ENCODE results near the gene ARHGAP15. TPM values are rescaled to one million over a fixed set of nuclear protein-coding genes. Genes with fewer than 3 reads are reported as not detected.

The ARHGAP15 gene
- total and polyA plus RNA-seq, 8 donors: 0.69 to 5.2 (median 1.5) TPM

DNA sequence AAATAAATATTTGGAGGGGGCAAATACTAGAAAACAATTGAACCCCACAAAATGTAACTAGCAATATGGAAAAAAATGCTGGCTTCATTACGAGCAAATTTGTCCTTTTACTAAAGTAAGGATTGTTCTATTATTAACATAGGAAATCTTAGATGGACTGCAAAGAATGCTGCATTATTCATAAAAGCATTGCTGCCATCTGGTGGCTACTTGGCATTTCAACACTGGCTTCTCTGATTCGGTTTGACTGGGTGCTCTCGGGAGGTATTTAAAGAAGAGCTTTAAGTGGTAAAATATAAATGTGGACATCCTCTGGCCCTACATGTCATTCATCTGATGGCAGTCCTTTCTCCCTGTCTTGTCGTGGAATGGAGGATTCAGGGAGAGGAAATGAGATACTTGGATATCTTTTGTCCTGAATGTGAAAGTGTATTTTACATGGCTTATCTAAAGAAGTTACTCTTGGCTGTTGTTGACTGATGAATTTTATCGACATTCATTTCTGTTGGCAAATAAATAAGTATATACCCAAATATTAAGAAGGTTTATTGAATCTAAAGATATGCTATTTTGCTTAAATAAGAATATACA is 130.2 kb downstream of the ARHGAP15 start:
- Histone ChIP-seq H3K4me1 (no peaks in the 10 kb centered on the region), H3K4me3 (no peak overlapping the region), H3K9me3 (no peaks in the 10 kb centered on the region), H3K36me3 (no peaks in the 10 kb centered on the region), H3K27ac (no peak overlapping the region), H3K27me3 (no peaks in the 10 kb centered on the region)
- WGBS, 2 donors: 0 to 1% methylated on average over 5 of the region's 5 CpGs
- TF ChIP-seq CTCF (IDR thresholded peaks at IDR 0.05): peak; percentile 26 to 65 (median 54)
- intact Hi-C loops (cut with DNase I): no loop called here
- ATAC-seq (peak; percentile 60 to 82 (median 78)), FAIRE-seq (peak; percentile 93), DNase-seq (peak in 4 of 6 donors; percentile 22 to 59 (median 27))

DNA sequence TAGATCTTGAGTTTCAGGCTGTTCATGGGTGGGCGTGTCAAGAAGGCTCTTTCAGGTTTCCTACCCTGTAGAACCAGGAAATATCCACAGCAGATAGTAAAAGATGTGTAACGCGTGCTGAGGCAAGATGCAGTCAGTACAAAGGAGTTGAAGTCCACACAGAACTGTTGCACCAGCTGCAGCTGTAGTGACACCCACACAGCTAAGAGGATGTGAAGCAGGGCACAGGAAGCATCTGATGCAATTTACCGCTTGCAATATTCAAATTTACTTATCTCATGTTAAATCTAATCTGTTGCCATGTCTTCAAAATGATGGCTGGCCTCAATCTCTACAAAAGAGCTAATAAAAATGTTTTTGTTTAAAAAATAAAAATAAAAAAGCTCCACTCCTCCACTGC is 132.8 kb downstream of the ARHGAP15 start:
- WGBS, 2 donors: 76 to 77% methylated on average over 4 of the region's 4 CpGs

GRCh38 chr2:143262389-143262788 is 133.2 kb downstream of the ARHGAP15 start:
- WGBS, 2 donors: 77 to 85% methylated on average over 4 of the region's 4 CpGs
- Histone ChIP-seq H3K4me3 (no peak overlapping the region), H3K27me3 (no peaks in the 10 kb centered on the region), H3K9me3 (no peaks in the 10 kb centered on the region), H3K36me3 (no peaks in the 10 kb centered on the region), H3K27ac (no peak overlapping the region), H3K4me1 (no peaks in the 10 kb centered on the region)
- no peak for TF ChIP-seq CTCF (IDR thresholded peaks at IDR 0.05)
- no peak for FAIRE-seq
- no peak for DNase-seq
- intact Hi-C loops (cut with DNase I): loop anchor here in 1 of 3 donors (5.0 kb wide), 1 partner anchor 155 kb away; no protein-coding TSS in a partner anchor
- ATAC-seq: no peak

More for the DNA sequence above, 132.8 kb downstream of the ARHGAP15 start:
- DNase-seq (no peak), ATAC-seq (peak in 2 of 4 donors; percentile 20 to 58), FAIRE-seq (no peak)
- Histone ChIP-seq H3K4me1 (no peaks in the 10 kb centered on the region), H3K4me3 (no peak overlapping the region), H3K36me3 (no peaks in the 10 kb centered on the region), H3K27ac (no peak overlapping the region), H3K27me3 (no peaks in the 10 kb centered on the region), H3K9me3 (no peaks in the 10 kb centered on the region)
- intact Hi-C loops (cut with DNase I): loop anchor here in 1 of 3 donors (5.0 kb wide), 1 partner anchor 155 kb away; no protein-coding TSS in a partner anchor
- TF ChIP-seq CTCF (IDR thresholded peaks at IDR 0.05): no peak

- WGBS, 2 donors: 85 to 93% methylated on average over 2 of the region's 2 CpGs
- intact Hi-C loops (cut with DNase I): loop anchor here in 1 of 3 donors (5.0 kb wide), 1 partner anchor 156 kb away; no protein-coding TSS in a partner anchor
- TF ChIP-seq CTCF (IDR thresholded peaks at IDR 0.05): no peak
- Histone ChIP-seq H3K36me3 (no peaks in the 10 kb centered on the region), H3K27me3 (no peaks in the 10 kb centered on the region), H3K4me3 (no peak overlapping the region), H3K4me1 (no peaks in the 10 kb centered on the region), H3K9me3 (no peaks in the 10 kb centered on the region), H3K27ac (no peak overlapping the region)
- DNase-seq (no peak), FAIRE-seq (no peak), ATAC-seq (no peak)
These were observed 133.9 kb downstream of the ARHGAP15 start for GRCh38 chr2:143263066-143263625.

DNA sequence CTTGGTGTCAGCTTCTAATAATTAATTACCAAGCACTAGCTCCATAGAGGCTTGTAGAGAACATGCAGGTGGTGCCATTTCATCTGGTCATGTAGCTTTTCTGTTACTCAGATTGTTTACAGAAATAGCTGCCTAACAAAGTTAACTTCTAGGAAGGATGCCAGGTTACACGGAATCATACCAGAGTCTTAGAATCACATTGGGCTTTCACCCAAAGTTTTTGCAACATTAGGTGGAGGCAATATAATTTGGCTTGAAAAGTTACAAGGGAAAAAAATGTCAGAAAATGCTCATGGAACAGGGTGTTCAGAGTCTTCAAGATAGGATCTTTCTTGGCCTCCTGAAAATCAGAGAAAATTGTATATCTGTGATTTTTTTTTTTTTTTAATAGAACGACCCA is 135.6 kb downstream of the ARHGAP15 start:
- WGBS, 2 donors: 35 to 50% methylated on average over 2 of the region's 2 CpGs
- no peak overlapping the region for H3K4me3 ChIP-seq
- no peak overlapping the region for H3K27ac ChIP-seq
- H3K4me1 ChIP-seq: no peaks in the 10 kb centered on the region
- no peak for TF ChIP-seq CTCF (IDR thresholded peaks at IDR 0.05)
- ATAC-seq: peak in 1 of 4 donors; percentile 21
- intact Hi-C loops (cut with DNase I): loop anchor here in 1 of 3 donors (5.0 kb wide), 1 partner anchor 158 kb away; no protein-coding TSS in a partner anchor
- FAIRE-seq: no peak
- no peak for DNase-seq
- no peaks in the 10 kb centered on the region for H3K36me3 ChIP-seq
- H3K9me3 ChIP-seq: no peaks in the 10 kb centered on the region
- no peaks in the 10 kb centered on the region for H3K27me3 ChIP-seq
